ENCODE results near the gene SHC3. TPM values are rescaled to one million over a fixed set of nuclear protein-coding genes. Genes with fewer than 3 reads are reported as not detected.

The SHC3 gene
- polyA plus RNA-seq, 1 donor from 2014 or later = not detected

Other genes starting within 250 kb of the SHC3 start
- not detected for gene S1PR3, start 187.3 kb downstream of the SHC3 start, polyA plus RNA-seq
- gene CKS2, start 132.4 kb upstream of the SHC3 start, polyA plus RNA-seq = 61.3 TPM
- 30.6 TPM for gene SECISBP2, start 139.7 kb upstream of the SHC3 start, polyA plus RNA-seq